PFSK-1 (cell line): Measurements from ENCODE around the gene LAMA3.

ENCODE experiments used
- FOXP2 ChIP-seq: optimal IDR thresholded peaks from 2 replicates; pipeline ENCODE3; 2011; ENCODE audit warnings: borderline replicate concordance, control low read depth, inconsistent platforms; ENCODE audit not compliant: insufficient read depth; ENCODE audit errors: extremely low read length, extremely low read depth
- POLR2AphosphoS5 ChIP-seq: IDR thresholded peaks from 2 replicates; pipeline ENCODE4 v1.6.1; 2012; ENCODE audit warnings: low read depth, mild to moderate bottlenecking, control low read depth, low read length, moderate library complexity
- SIN3A ChIP-seq: IDR thresholded peaks from 2 replicates; pipeline ENCODE4 v1.6.1; 2012; ENCODE audit warnings: mild to moderate bottlenecking, low read length, moderate library complexity, borderline replicate concordance; ENCODE audit not compliant: insufficient read depth
- TAF1 ChIP-seq: IDR thresholded peaks from 2 replicates; pipeline ENCODE4 v1.6.1; 2012; ENCODE audit warnings: low read length, control low read depth, borderline replicate concordance; ENCODE audit not compliant: insufficient read depth
- TF ChIP-seq, protein P1 (sequence below), 2 experiments: IDR thresholded peaks; 2 replicates each; pipeline versions ENCODE4 v1.6.1 to v1.8.0; 2011 to 2012; ENCODE audit warnings: low read depth in 2 of 2, low read length in 2 of 2, control low read depth in 1 of 2, inconsistent platforms in 1 of 2, mild to moderate bottlenecking in 1 of 2, moderate library complexity in 1 of 2; ENCODE audit not compliant: insufficient read depth in 1 of 2

DNA sequence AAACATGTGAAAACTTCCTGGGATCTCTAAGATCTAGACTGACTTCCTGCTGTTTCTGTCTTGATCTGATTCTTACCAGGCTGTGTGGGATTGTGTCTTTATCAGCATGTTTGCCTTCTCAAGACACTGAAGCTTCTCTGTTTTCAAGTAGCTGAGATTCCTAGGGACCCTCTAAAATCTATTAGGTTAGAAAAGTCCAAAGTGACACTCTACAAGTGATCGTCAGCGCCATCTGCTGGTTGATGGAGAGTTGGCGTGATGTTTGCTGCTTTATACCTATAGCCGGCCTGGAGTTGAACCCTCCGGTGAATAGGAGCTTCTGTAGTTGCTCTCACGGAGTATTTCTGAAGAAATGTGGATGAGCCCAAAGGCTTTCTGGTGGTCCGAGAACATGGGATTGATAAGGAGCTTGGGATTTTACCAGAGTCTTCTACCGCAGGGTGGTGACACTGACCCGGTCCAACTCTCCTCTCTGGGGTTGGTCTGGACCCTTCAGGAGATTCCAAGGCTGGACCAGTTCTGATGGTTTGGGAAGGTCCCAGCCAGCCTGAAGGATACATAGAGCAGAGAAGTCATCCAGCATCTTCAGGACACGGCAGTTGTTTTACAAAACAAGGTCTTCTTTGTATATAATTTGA lies 229.3 kb downstream of the LAMA3 start:
- no peak for TF ChIP-seq POLR2AphosphoS5
- TF ChIP-seq, protein P1, sequence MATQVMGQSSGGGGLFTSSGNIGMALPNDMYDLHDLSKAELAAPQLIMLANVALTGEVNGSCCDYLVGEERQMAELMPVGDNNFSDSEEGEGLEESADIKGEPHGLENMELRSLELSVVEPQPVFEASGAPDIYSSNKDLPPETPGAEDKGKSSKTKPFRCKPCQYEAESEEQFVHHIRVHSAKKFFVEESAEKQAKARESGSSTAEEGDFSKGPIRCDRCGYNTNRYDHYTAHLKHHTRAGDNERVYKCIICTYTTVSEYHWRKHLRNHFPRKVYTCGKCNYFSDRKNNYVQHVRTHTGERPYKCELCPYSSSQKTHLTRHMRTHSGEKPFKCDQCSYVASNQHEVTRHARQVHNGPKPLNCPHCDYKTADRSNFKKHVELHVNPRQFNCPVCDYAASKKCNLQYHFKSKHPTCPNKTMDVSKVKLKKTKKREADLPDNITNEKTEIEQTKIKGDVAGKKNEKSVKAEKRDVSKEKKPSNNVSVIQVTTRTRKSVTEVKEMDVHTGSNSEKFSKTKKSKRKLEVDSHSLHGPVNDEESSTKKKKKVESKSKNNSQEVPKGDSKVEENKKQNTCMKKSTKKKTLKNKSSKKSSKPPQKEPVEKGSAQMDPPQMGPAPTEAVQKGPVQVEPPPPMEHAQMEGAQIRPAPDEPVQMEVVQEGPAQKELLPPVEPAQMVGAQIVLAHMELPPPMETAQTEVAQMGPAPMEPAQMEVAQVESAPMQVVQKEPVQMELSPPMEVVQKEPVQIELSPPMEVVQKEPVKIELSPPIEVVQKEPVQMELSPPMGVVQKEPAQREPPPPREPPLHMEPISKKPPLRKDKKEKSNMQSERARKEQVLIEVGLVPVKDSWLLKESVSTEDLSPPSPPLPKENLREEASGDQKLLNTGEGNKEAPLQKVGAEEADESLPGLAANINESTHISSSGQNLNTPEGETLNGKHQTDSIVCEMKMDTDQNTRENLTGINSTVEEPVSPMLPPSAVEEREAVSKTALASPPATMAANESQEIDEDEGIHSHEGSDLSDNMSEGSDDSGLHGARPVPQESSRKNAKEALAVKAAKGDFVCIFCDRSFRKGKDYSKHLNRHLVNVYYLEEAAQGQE (IDR thresholded peaks at IDR 0.05; ENCODE audit: insufficient read depth in 1 of 2, low read depth in 2 of 2, low read length in 2 of 2) = no peak
- TF ChIP-seq SIN3A = no peak
- no peak for TF ChIP-seq TAF1
- TF ChIP-seq FOXP2 = no peak
